HG03469 (cell line): ENCODE results near the gene TTBK2.
"Not testable (repeated sequence)": the region's sequence is repeated elsewhere in the genome, so short reads cannot be mapped to it uniquely, and the experiment has no call there.

Experiments used
- ATAC-seq: cut with Tn5 transposase; IDR thresholded peaks from one replicate; pipeline ENCODE4 v1.9.1; 2021; ENCODE audit warnings: mild to moderate bottlenecking, moderate library complexity, moderate number of reproducible peaks; ENCODE audit not compliant: unreplicated experiment

The TTBK2 gene

GRCh38 chr15:42772144-42772543 lies 148.4 kb downstream of the TTBK2 start:
- no peak for ATAC-seq

DNA sequence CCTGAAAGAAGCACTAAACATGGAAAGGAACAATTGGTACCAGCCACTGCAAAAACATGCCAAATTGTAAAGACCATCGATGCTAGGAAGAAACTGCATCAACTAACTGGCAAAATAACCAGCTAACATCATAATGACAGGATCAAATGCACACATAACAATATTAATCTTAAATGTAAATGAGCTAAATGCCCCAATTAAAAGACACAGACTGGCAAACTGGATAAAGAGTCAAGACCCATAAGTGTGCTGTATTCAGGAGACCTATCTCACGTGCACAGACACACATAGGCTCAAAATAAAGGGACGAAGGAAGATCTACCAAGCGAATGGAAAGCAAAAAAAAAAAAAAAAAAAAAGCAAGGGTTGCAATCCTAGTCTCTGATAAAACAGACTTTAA lies 154.5 kb downstream of the TTBK2 start:
- ATAC-seq: not testable (repeated sequence)

- ATAC-seq: not testable (repeated sequence)
Measured at GRCh38 chr15:42764154-42764731, 156.3 kb downstream of the TTBK2 start.

DNA sequence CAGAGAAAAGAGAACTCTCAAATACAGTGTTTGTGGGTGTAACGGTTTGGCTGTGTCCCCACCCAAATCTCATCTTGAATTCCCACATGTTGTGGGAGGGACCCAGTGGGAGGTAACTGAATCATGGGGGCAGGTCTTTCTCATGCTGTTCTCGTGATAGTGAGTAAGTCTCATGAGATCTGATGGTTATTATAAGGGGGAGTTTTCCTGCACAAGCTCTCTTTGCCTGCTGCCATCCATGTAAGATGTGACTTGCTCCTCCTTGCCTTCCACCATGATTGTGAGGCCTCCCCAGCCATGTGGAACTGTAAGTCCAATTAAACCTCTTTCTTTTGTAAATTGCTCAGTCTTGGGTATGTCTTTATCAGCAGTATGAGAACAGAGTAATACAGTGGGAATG lies 158.8 kb downstream of the TTBK2 start:
- not testable (repeated sequence) for ATAC-seq

DNA sequence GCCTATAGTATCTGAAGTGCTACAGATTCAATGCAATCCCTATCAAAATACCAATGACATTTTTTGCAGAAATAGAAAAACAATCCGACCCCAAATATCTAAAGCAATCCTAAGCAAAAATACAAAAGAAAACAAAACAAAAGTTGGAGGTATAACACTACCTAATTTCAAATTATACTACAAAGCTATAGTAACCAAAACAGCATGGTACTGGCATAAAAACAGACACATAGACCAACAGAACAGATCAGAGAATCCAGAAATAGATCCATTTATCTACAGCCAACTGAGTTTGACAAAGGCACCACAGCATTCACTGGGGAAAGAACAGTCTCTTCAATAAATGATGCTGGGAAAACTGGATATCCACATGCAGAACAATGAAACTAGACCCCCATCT lies 159.8 kb downstream of the TTBK2 start:
- no peak for ATAC-seq

DNA sequence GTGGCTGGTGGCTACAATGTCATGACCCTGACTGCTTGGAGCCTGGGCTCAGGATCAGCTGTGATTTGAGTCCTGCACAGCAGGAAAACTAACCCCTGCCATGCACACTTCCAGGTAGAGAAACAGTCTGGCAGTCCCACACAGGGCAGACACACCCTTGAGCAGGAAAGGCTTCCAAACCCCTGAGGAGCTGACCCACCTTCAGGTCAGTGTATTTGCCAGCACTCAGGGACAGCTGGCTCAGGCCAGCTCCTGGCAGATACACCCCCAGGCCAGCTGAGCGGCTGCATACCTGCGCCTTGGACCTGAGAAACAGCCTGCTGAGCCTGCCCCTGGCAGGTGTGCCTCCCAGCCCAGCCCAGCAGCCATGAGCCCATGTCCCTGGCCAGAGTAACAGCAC lies 161.5 kb downstream of the TTBK2 start:
- ATAC-seq: no peak

DNA sequence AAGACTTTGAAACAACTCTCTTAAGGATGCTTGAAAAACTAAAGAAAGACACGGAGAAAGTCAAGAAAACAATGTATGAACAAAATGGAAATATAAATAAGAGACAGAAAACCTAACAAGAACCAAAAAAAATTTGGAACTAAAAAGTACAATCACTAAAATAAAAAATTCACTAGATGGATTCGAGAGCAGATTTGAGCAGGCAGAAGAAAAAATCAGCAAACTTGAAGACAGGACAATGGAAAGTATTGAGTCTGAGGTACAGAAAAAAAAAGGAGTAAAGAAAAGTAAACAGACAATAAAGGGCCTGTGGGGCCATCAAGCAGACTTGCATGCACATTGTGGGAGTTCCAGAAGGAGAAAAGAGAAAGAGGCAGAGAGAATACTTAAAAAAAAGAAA lies 170.3 kb downstream of the TTBK2 start:
- no peak for ATAC-seq

DNA sequence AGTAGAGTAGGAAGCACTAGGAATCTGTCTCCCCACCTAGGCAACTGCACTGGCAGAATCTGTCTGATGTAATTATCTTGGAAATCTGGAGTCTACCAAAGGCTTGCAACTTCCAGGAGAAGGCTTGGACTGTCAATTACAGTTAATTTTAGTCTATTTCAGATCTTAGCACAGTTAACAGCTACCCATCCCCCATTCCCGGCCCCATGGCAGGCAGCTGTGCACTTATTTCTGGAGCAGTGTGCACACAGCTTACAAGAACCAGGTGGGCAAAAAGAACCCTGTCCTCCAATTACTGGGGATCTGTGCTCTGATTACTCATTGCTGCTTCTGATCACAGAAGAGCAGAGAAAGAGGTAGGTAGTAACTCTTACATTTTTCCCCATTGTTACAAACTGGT lies 171.3 kb downstream of the TTBK2 start:
- no peak for ATAC-seq

GRCh38 chr15:42744195-42744594 lies 176.4 kb downstream of the TTBK2 start:
- no peak for ATAC-seq

- ATAC-seq: no peak
Measured at GRCh38 chr15:42742149-42742548, 178.4 kb downstream of the TTBK2 start.

GRCh38 chr15:42741710-42742109 lies 178.9 kb downstream of the TTBK2 start:
- no peak for ATAC-seq

- no peak for ATAC-seq
Measured at GRCh38 chr15:42737529-42738328, 182.8 kb downstream of the TTBK2 start.

GRCh38 chr15:42736793-42737528 lies 183.6 kb downstream of the TTBK2 start, which contains the start of gene CDAN1:
Gene CDAN1, minus strand, starts transcription at chr15:42737128. Its CDS starts 26 bp downstream, at chr15:42737102.
- no peak for ATAC-seq

GRCh38 chr15:42736178-42736792 lies 184.3 kb downstream of the TTBK2 start:
- ATAC-seq: no peak

- no peak for ATAC-seq
Measured at GRCh38 chr15:42735382-42736165, 185.0 kb downstream of the TTBK2 start.

- no peak for ATAC-seq
Measured at GRCh38 chr15:42734076-42734672, 186.4 kb downstream of the TTBK2 start.

GRCh38 chr15:42733027-42733426 lies 187.6 kb downstream of the TTBK2 start:
- no peak for ATAC-seq

DNA sequence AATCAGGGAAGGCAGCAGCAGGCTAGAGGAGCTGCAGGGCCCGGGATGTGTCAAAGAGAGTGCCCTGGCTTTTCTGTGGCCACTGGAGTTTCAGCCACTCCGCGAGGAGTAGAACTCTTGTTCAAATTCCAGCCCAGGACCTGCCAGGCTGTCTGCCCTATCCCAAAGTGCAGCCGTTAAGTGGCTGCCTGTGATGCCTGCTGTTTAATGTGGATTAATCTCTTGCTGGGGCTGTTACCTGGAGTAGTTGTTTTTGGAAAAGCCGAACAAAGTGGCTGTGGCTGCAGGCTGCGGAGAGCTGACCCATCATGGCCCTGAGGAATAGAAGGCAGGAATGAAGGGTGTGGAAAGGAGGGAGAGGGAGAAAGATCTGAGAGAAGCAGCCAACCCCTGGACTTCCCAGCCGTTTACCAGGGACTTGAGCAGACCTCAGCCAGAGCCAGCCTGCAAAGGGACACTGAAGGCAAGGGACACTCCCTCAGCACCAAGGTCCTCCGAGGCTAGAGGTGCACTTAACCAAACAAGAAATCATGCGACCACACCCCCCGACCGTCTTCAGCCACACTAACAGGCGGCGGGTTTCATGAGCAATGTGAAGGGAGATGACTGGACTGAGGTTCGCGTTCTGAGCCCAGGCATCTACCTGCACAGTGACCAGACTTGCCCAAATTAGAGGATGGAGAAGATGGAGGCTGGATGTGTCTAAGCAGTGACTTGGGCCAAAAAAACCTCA lies 188.3 kb downstream of the TTBK2 start:
- ATAC-seq: no peak

DNA sequence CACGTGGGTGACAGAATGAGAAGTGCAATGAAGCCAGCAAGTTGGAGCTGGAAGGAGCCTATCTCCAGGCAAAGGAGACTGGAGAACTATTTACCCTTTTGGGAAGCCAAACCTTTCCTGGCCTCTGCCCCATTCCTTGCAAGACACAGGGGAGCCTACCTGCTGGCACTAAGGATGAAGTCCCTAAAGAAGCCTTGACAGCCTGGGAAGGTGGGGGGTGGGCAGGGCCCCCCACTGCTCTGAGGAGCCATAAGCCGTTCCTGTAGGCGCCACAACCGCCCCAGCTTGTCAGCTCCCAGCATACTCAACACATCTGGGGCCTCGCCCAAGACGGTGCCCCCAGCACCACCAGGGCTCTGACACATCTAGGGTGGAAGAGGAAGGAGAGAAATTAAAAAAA lies 189.1 kb downstream of the TTBK2 start:
- ATAC-seq: no peak
